Measurements from ENCODE around the gene CNTNAP5.

The CNTNAP5 gene

GRCh38 chr2:124959581-124959980, 934.5 kb downstream of the CNTNAP5 start:
- DNase-seq, result no peak

GRCh38 chr2:124961132-124961531, 936.0 kb downstream of the CNTNAP5 start:
- no peak for DNase-seq
